ENCODE results near the gene RMDN2. TPM values are rescaled to one million over a fixed set of nuclear protein-coding genes. Genes with fewer than 3 reads are reported as not detected.

Gene RMDN2
- total RNA-seq, 2 donors from 2014 or later = 10.4 to 11.5 TPM

DNA sequence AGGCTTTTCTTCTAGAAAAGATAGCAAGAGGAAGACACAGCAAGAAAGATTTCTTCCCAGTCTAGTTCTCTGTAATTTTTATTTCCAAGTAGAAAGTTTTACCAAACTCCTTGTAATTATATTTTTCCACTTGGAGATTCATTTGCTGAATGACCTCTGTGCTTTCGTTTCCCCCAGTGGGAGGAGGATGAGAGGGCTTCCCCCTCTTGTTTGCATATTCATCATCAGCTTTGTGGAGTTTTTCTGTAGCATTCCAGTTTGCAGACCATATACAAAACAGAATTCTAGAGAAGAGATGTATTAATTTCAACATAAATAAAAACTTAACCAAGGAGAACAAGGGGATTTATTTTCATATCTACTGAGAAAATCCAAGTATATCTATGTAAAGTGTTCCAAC, 51.3 kb downstream of the RMDN2 start:
- H3K36me3 ChIP-seq (replicated peaks in 1 of 2; ENCODE audit: insufficient read depth in 1 of 2, low read depth in 2 of 2) = no peaks in the 10 kb centered on the region
- H3K27me3 ChIP-seq = no peaks in the 10 kb centered on the region
- intact Hi-C loops (cut with DNase I) = no loop called here
- no peak for DNase-seq
- 87 to 88% methylated on average over 1 of the region's 1 CpG for WGBS, 2 donors
- H3K27ac ChIP-seq = no peak overlapping the region
- no peaks in the 10 kb centered on the region for H3K4me1 ChIP-seq
- TF ChIP-seq POLR2A (IDR thresholded peaks at IDR 0.05) = no peak
- TF ChIP-seq, protein P1, sequence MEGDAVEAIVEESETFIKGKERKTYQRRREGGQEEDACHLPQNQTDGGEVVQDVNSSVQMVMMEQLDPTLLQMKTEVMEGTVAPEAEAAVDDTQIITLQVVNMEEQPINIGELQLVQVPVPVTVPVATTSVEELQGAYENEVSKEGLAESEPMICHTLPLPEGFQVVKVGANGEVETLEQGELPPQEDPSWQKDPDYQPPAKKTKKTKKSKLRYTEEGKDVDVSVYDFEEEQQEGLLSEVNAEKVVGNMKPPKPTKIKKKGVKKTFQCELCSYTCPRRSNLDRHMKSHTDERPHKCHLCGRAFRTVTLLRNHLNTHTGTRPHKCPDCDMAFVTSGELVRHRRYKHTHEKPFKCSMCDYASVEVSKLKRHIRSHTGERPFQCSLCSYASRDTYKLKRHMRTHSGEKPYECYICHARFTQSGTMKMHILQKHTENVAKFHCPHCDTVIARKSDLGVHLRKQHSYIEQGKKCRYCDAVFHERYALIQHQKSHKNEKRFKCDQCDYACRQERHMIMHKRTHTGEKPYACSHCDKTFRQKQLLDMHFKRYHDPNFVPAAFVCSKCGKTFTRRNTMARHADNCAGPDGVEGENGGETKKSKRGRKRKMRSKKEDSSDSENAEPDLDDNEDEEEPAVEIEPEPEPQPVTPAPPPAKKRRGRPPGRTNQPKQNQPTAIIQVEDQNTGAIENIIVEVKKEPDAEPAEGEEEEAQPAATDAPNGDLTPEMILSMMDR (IDR thresholded peaks at IDR 0.05) = no peak
- no peak for ATAC-seq
- no peaks in the 10 kb centered on the region for H3K9me3 ChIP-seq
- H3K4me3 ChIP-seq = no peak overlapping the region

DNA sequence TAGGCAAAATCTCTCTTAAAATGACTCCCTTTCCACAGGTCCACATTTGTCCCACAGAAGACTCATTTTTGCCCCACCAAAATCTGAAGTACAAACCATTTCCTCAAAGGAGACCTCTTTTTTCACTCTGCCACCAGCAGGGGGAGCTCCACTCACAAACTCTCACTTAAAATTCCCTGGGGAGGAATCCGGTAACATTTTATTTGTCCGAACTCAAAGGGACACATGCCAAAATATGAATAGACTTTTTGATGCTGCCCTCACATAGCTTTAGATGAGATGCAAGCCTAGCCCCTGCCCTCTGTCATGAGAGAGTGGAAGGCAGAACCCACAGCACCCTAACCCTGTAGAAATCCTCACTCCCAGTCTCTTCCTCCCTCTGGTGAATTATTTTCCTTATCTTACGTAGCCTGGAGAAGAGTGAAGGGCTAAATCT, 57.1 kb downstream of the RMDN2 start:
- H3K4me1 ChIP-seq = no peaks in the 10 kb centered on the region
- H3K36me3 ChIP-seq (replicated peaks in 1 of 2; ENCODE audit: insufficient read depth in 1 of 2, low read depth in 2 of 2) = no peaks in the 10 kb centered on the region
- 2 to 6% methylated on average over 3 of the region's 3 CpGs for WGBS, 2 donors
- H3K27me3 ChIP-seq = no peaks in the 10 kb centered on the region
- ATAC-seq = peak; percentile 40
- no peaks in the 10 kb centered on the region for H3K9me3 ChIP-seq
- TF ChIP-seq, protein P1 (IDR thresholded peaks at IDR 0.05) = peak; percentile 51 to 74 (median 72)
- no peak for TF ChIP-seq POLR2A (IDR thresholded peaks at IDR 0.05)
- H3K4me3 ChIP-seq = no peak overlapping the region
- intact Hi-C loops (cut with DNase I) = no loop called here
- DNase-seq = peak; percentile 59 to 74 (median 70)
- H3K27ac ChIP-seq = no peak overlapping the region

DNA sequence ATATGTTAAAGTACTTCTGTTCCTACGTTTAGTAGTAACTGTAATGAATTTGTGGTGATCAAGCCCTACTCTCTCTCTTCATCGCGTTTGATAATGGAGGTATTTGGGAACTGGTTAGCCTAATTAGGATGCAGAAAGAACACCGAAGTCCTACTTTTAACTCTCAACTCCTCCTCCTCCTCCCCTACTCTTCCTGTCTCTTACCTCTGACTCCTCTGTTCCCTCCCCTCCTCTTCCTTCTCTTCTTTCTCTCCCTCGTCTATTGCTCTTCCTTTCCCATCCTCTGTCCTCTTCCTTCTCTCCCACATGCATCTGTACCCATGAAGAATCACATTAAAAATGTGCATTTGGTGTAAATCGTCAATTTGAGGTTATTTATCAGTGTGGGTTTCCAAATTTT, 57.8 kb downstream of the RMDN2 start:
- no peaks in the 10 kb centered on the region for H3K4me1 ChIP-seq
- TF ChIP-seq, protein P1 (IDR thresholded peaks at IDR 0.05) = no peak
- TF ChIP-seq POLR2A (IDR thresholded peaks at IDR 0.05) = no peak
- no peak overlapping the region for H3K27ac ChIP-seq
- no peaks in the 10 kb centered on the region for H3K36me3 ChIP-seq (replicated peaks in 1 of 2; ENCODE audit: insufficient read depth in 1 of 2, low read depth in 2 of 2)
- no peaks in the 10 kb centered on the region for H3K27me3 ChIP-seq
- H3K4me3 ChIP-seq = no peak overlapping the region
- intact Hi-C loops (cut with DNase I) = no loop called here
- WGBS, 2 donors = 59 to 63% methylated on average over 6 of the region's 6 CpGs
- H3K9me3 ChIP-seq = no peaks in the 10 kb centered on the region
- ATAC-seq (no peak), DNase-seq (no peak)

DNA sequence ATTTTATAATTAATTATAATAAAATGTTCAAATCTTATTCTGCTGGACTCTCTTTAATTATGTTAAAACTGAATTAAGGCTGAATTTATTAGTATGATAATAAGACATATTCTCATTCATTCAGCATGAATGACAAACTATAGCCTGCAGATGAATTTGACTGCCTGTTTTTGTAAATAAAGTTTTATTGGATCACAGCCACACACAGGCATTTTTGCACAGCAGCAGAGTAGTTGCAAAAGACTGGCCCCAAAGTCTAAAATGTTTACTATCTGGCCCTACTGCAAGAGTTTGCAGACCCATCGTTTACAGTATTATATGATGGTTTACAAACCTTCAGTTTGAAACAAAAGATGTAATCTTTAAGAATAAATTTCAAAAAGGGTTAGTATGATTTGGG, 58.6 kb downstream of the RMDN2 start:
- intact Hi-C loops (cut with DNase I) = no loop called here
- no peak for DNase-seq
- TF ChIP-seq, protein P1 (IDR thresholded peaks at IDR 0.05) = no peak
- TF ChIP-seq POLR2A (IDR thresholded peaks at IDR 0.05) = no peak
- no peaks in the 10 kb centered on the region for H3K27me3 ChIP-seq
- no peak overlapping the region for H3K4me3 ChIP-seq
- WGBS, 2 donors = 70 to 71% methylated on average over 1 of the region's 1 CpG
- ATAC-seq = no peak
- H3K36me3 ChIP-seq (replicated peaks in 1 of 2; ENCODE audit: insufficient read depth in 1 of 2, low read depth in 2 of 2) = no peaks in the 10 kb centered on the region
- H3K4me1 ChIP-seq = no peaks in the 10 kb centered on the region
- H3K9me3 ChIP-seq = no peaks in the 10 kb centered on the region
- H3K27ac ChIP-seq = no peak overlapping the region

DNA sequence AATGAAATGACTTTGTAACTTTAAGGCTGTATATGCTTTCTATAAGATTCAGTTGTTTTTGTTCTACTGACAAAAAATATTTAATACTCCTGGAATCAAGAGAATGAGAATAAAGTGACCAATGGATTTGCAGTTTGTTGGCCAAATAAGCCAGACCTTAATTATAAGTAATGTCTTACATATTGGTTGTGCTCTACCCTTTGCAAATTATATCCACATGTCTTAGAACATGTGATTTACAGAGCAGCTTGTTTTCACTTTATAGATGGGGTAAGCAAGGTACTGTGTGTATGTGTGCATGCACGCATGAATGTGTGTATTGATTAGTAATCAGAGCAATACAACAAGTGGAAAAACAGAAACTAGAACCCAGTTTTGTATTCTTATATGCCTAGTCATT, 59.1 kb downstream of the RMDN2 start:
- intact Hi-C loops (cut with DNase I) = no loop called here
- no peaks in the 10 kb centered on the region for H3K27me3 ChIP-seq
- ATAC-seq (no peak), DNase-seq (no peak)
- TF ChIP-seq, protein P1 (IDR thresholded peaks at IDR 0.05) = no peak
- TF ChIP-seq POLR2A (IDR thresholded peaks at IDR 0.05) = no peak
- H3K4me3 ChIP-seq = no peak overlapping the region
- no peak overlapping the region for H3K27ac ChIP-seq
- 84 to 91% methylated on average over 1 of the region's 1 CpG for WGBS, 2 donors
- no peaks in the 10 kb centered on the region for H3K9me3 ChIP-seq
- H3K4me1 ChIP-seq = no peaks in the 10 kb centered on the region
- no peaks in the 10 kb centered on the region for H3K36me3 ChIP-seq (replicated peaks in 1 of 2; ENCODE audit: insufficient read depth in 1 of 2, low read depth in 2 of 2)

All from body of pancreas (tissue), 4 donors.